Neutrophil (primary cell): ENCODE measurements around the gene EHD1.
"Not testable (repeated sequence)": the region's sequence is repeated elsewhere in the genome, so short reads cannot be mapped to it uniquely, and the experiment has no call there.

Experiments
- H3K27ac ChIP-seq: fragments of 200-600 bp; sonication (generic); 2 replicates; pipeline ENCODE4 v1.5.1; 2016; ENCODE audit warnings: mild to moderate bottlenecking, moderate library complexity
- H3K27me3 ChIP-seq: fragments of 200-600 bp; sonication (generic); 2 replicates; pipeline ENCODE4 v1.6.0; 2016; ENCODE audit warnings: mild to moderate bottlenecking
- H3K36me3 ChIP-seq: fragments of 200-600 bp; sonication (generic); 2 replicates; pipeline ENCODE4 v1.5.1; 2017
- H3K4me1 ChIP-seq, 2 experiments: fragments of 200-600 bp in 1 of 2; sonication (generic) in 1 of 2; 1 replicate in 1 of 2; 2 replicates in 1 of 2; pipeline versions ENCODE4 v1.5.1 to v1.6.1; 2013 to 2016; ENCODE audit warnings: low read depth in 1 of 2, low read length in 1 of 2, mild to moderate bottlenecking in 1 of 2, moderate library complexity in 1 of 2; ENCODE audit not compliant: control insufficient read depth in 1 of 2, insufficient read depth in 1 of 2
- H3K4me3 ChIP-seq, 2 experiments: fragments of 200-600 bp in 1 of 2; sonication (generic) in 1 of 2; 1 replicate in 1 of 2; 2 replicates in 1 of 2; pipeline ENCODE4 v1.5.1; 2013 to 2016; ENCODE audit warnings: low read depth in 1 of 2, low read length in 1 of 2, mild to moderate bottlenecking in 1 of 2, moderate library complexity in 1 of 2
- H3K9me3 ChIP-seq: fragments of 200-600 bp; sonication (generic); 2 replicates; pipeline ENCODE4 v1.5.1; 2016
- CTCF ChIP-seq: fragments of 200-600 bp; sonication (generic); IDR thresholded peaks from 2 replicates; pipeline ENCODE4 v1.5.1; 2016; ENCODE audit warnings: antibody characterized with exemption

Gene EHD1

GRCh38 chr11:64817476-64817875 is 60.9 kb downstream of the EHD1 start:
- TF ChIP-seq CTCF = no peak
- H3K27me3 ChIP-seq = no peaks in the 10 kb centered on the region
- no peak overlapping the region for H3K4me3 ChIP-seq
- H3K4me1 ChIP-seq = no peaks in the 10 kb centered on the region
- H3K9me3 ChIP-seq = no peaks in the 10 kb centered on the region
- H3K27ac ChIP-seq = no peak overlapping the region
- H3K36me3 ChIP-seq = no peaks in the 10 kb centered on the region

GRCh38 chr11:64815433-64815832 is 63.0 kb downstream of the EHD1 start:
- not testable (repeated sequence) for H3K4me3 ChIP-seq, H3K9me3 ChIP-seq, H3K4me1 ChIP-seq, H3K36me3 ChIP-seq, H3K27ac ChIP-seq, H3K27me3 ChIP-seq

GRCh38 chr11:64814712-64815187 is 63.7 kb downstream of the EHD1 start:
- Histone ChIP-seq H3K27ac (no peak overlapping the region), H3K27me3 (no peaks in the 10 kb centered on the region), H3K4me1 (peaks cover 5 to 8% of the 10 kb centered on the region in 2 experiments), H3K9me3 (no peaks in the 10 kb centered on the region), H3K4me3 (no peak overlapping the region), H3K36me3 (no peaks in the 10 kb centered on the region)
- TF ChIP-seq CTCF = no peak

- Histone ChIP-seq H3K4me1 (peaks cover 14% of the 10 kb centered on the region in 2 experiments), H3K27ac (no peak overlapping the region), H3K4me3 (no peak overlapping the region), H3K36me3 (no peaks in the 10 kb centered on the region), H3K27me3 (no peaks in the 10 kb centered on the region), H3K9me3 (no peaks in the 10 kb centered on the region)
- TF ChIP-seq CTCF = no peak
Measured at GRCh38 chr11:64813826-64814225, 64.6 kb downstream of the EHD1 start.

- Histone ChIP-seq H3K4me1 (peaks cover 14% of the 10 kb centered on the region in 2 experiments), H3K4me3 (peak overlapping the region; percentile 65 to 79), H3K9me3 (no peaks in the 10 kb centered on the region), H3K36me3 (no peaks in the 10 kb centered on the region), H3K27ac (no peak overlapping the region), H3K27me3 (no peaks in the 10 kb centered on the region)
- TF ChIP-seq CTCF = no peak
Measured at GRCh38 chr11:64810891-64811272, 67.5 kb downstream of the EHD1 start.

- no peaks in the 10 kb centered on the region for H3K27me3 ChIP-seq
- TF ChIP-seq CTCF = no peak
- no peaks in the 10 kb centered on the region for H3K9me3 ChIP-seq
- H3K4me3 ChIP-seq = peak within 1 kb of the TSS; percentile 65 to 79
- H3K4me1 ChIP-seq = peaks cover 14% of the 10 kb centered on the region in 2 experiments
- peak within 1 kb of the TSS; percentile 37 for H3K27ac ChIP-seq
- no peaks in the 10 kb centered on the region for H3K36me3 ChIP-seq
Measured at GRCh38 chr11:64810271-64810890, 68.0 kb downstream of the EHD1 start, which contains the start of gene MEN1. MEN1 (minus strand) TSS chr11:64810551; CDS start chr11:64810109, 442 bp downstream.
